Activated T-helper 1 cell treated with anti-CD3 and anti-CD28 coated beads, Interleukin-2, amount 50 U/mL, for 16 hours (primary cell): ENCODE results near the gene KIF3C.
A peak's percentile ranks its signal among the peaks of the same experiment; 100 is the strongest.
"Not testable (repeated sequence)": the region's sequence is repeated elsewhere in the genome, so short reads cannot be mapped to it uniquely, and the experiment has no call there.

ENCODE experiments used
- DNase-seq, 2 donors: peaks; one replicate each; pipeline ENCODE4 v3.0.0-alpha.2; 2020; ENCODE audit warnings: low read depth in 1 of 2, low spot score in 1 of 2

KIF3C gene

GRCh38 chr2:25982273-25982967 lies at the start of gene KIF3C:
KIF3C (minus strand) TSS chr2:25982497; CDS start chr2:25981917, 580 bp downstream.
- peak; percentile 47 to 54 for DNase-seq

GRCh38 chr2:26028083-26028482 lies 45.8 kb upstream of the KIF3C start:
- DNase-seq: not testable (repeated sequence)

GRCh38 chr2:26025509-26025908 lies 43.2 kb upstream of the KIF3C start:
- no peak for DNase-seq

- no peak for DNase-seq
Observed at GRCh38 chr2:26024260-26024659, 42.0 kb upstream of the KIF3C start.

- no peak for DNase-seq
Observed at GRCh38 chr2:26020231-26020640, 37.9 kb upstream of the KIF3C start.

GRCh38 chr2:26018184-26019055 lies 36.1 kb upstream of the KIF3C start:
- DNase-seq: no peak

GRCh38 chr2:26017464-26018183 lies 35.3 kb upstream of the KIF3C start:
- no peak for DNase-seq

GRCh38 chr2:26016706-26017045 lies 34.4 kb upstream of the KIF3C start:
- not testable (repeated sequence) for DNase-seq

- DNase-seq: no peak
Observed at GRCh38 chr2:26016012-26016705, 33.9 kb upstream of the KIF3C start.

- DNase-seq: no peak
Observed at GRCh38 chr2:26013668-26014067, 31.4 kb upstream of the KIF3C start.

GRCh38 chr2:26011990-26012856 lies 29.9 kb upstream of the KIF3C start:
- no peak for DNase-seq

- no peak for DNase-seq
Observed at GRCh38 chr2:26011609-26011989, 29.3 kb upstream of the KIF3C start.

GRCh38 chr2:26010943-26011342 lies 28.6 kb upstream of the KIF3C start:
- no peak for DNase-seq

GRCh38 chr2:26009567-26009963 lies 27.3 kb upstream of the KIF3C start:
- DNase-seq: no peak

GRCh38 chr2:26008851-26009566 lies 26.7 kb upstream of the KIF3C start:
- DNase-seq: no peak

GRCh38 chr2:26008095-26008494 lies 25.8 kb upstream of the KIF3C start:
- DNase-seq: no peak

GRCh38 chr2:26002632-26003310 lies 20.5 kb upstream of the KIF3C start:
- no peak for DNase-seq

GRCh38 chr2:26001743-26002351 lies 19.6 kb upstream of the KIF3C start:
- DNase-seq: no peak
